OCI-M1 (cell line): ENCODE measurements around the gene SLC4A1.

Source experiments
- DNase-seq: peaks from one replicate; lab custom pipeline; 2025; lab: John Stamatoyannopoulos, UW

The SLC4A1 gene

DNA sequence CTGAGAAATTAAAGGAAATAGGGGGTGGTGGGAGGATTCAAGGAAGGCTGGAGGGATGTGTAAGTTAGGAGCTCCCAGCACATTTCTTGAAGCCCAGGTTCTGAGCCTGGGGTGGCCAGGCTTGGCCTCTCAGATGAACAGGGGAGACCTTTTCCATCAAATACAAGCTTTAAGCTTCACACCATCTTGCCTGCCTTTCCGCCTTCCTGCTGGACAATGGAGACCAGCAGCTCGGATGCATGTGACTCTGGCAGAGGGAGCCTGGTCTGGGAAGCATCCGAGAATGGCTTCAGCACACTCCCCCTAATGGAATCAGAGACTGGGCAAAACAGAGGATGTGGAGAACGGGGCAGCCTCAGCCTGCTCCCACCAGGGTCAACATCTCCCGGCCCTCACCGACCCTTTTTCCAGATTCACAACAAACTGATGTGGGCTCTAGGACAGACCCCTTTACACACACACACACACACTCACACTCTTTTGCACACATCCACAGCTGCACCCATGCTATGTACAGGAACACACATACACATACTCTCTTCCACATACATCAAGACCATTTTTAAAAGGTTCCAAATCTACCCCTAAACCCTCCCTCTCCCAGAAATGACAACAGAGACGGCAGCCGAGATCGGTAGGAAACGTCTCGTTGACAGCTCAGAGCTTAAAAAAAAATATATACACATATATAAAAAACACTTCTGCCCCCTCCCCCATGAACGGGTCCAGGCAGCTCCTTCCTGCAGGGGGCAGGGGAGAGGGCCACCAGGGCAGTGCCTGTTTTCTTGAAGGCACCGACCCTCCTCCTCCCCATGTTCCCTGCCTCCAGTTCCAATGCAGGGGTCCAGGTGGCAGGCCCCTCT, 61.7 kb downstream of the SLC4A1 start:
- DNase-seq = peak; percentile 9

DNA sequence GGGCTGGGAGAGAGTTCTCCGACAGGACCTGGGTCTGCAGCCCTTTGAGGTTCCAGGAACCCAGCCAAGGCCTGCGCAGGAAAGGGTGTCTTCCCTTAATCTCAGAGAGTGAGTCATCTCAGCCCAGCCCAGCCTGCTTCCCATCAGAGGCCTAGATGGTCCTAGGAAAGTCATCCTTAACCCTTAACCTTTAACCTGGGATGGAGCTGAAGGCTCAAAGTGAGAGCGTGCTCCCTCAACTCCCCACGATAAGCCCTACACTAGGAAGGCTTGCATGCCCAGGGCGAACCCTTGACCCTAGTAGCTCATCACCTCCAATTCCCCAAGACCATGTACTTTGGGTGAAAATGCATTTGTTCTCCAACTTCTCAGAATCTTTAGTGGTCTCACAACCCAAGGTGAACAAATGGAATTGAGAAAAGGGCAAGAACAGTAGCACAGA, 63.5 kb downstream of the SLC4A1 start:
- DNase-seq = peak; percentile 41

DNA sequence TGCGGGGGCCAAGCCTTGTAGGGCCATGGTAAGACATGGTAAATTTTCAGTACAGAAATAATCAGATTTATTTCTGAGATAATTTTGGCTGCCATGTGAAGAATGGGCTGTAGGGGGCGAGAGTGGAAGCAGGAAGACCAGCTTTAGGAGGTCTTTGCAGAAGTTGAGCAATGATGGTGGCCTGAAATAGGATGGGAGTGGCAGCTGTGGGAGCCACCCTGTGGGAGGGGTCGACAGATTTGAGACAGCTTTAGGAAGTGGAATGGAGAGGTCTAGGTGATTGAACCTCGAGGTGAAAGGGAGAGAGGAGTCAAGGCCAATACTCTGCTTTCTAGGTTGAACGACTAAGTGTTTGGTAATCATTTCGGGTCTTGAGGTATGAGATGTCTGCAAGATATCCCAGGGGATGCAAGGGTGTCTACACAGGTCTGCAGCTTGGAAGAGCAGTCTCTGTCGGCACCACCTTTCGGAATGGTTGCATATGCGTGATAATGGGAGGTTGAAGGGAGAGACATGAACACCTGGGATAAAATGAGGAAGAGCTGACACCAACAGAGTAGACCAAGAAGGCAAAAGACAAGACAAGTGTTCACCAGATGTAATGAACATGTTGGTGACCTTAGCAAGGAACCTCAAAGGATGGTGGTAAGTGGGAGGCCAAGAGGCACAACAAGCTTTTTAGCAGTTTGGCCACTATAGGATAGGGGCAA, 64.0 kb downstream of the SLC4A1 start:
- peak; percentile 91 for DNase-seq

DNA sequence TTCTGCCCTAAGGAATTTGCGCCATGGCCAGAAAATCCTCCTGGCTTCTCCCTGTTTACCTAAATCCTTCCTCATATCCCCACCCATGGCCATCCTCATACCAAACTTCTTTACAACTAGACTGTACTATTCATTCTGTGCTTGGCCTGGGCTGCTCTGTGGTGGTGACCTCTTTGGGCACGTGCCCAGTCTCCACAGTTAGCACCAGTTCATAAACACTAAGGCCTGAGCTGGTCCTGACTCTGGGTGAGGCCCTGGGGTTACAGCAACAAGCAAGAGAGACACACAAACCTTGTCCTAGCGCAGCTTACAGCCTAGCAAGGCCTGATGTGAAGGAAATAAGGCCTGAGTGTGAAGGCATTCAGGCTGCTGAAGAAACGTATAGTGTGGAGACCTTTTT, 65.2 kb downstream of the SLC4A1 start:
- DNase-seq = no peak

DNA sequence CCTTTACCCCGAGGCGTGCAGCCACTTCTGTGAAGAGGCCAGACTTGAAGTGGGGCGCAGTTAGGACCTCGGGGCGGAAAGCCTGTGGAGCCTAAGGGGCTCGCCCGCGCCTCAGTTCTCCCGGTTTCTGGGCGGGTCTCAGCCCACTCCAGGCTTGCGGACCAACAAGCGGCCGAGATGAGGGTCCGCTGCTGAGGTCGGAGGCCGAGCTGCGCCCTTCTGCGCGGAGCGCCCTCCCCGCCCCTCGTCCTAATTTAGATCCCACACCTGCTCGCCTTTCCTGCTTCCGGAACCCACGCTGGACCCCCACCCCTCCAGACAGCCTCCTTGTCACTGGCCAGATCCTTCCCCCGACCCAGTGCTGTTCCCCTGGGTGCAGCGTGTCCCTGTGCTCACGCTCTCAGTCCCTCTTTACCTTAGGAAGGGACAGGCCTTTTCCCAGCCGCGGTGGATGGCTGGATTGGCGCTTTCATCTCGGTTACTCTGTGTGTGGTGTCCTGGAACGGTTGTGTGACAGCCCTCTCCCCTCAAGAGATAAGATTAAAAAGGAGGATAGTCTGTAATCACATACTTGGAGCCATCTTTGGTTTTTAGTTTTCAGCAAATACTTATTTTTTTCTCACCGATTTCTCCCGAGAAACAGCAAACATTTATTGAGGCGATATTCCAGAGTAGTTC, 67.3 kb downstream of the SLC4A1 start:
- DNase-seq = no peak

DNA sequence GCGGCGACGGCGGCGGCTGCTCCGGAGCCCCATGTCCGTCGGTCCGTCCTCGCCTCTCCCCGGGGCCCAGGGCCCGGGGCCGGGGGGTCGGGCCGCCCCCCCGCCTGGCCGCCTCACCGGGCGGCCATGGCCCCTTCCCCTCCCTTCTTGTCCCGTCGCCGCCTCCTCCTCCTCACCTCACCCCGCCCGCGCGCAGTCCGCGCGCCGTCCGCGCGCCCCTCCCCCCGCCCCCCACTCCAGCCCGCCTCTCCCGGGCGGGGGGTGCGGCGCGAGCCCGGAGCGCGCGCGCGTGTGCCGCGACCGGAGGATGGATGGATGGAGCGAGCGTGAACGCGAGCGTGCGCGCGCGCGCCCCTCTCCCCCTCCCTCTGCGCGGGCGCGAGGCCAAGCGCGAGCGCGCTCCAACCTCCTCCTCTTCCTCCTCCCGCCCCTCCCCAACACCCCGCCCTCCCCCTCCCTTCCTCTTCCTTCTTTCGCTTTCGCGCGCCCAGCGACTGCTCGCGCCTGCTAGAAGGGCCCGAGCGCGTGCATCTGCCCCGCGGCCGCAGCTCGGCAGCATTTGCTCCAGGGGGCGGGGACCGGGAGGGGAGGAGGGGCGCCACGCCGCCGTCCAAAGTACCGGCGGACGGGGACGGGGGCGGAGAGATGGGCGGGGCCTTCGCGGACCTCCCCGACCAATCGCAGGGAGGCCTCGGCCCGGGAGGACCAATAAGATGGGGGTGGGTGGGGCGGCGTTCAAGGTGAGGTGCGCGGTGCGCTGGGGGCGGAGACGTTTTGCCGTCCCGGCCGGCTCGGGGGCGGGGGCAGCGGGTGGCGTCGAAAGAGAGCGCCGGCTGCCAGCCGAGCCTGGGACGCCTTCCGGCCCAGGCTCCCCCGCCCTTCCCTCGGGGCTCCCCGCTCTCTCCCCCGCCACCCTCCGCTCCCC, 68.1 kb downstream of the SLC4A1 start, which contains the start of gene ATXN7L3:
TSS of gene ATXN7L3 (minus strand) at position 332 of the 925 bp plus-strand sequence. CDS start 1,814 bp downstream, outside the sequence.
- peak; percentile 99 for DNase-seq

DNA sequence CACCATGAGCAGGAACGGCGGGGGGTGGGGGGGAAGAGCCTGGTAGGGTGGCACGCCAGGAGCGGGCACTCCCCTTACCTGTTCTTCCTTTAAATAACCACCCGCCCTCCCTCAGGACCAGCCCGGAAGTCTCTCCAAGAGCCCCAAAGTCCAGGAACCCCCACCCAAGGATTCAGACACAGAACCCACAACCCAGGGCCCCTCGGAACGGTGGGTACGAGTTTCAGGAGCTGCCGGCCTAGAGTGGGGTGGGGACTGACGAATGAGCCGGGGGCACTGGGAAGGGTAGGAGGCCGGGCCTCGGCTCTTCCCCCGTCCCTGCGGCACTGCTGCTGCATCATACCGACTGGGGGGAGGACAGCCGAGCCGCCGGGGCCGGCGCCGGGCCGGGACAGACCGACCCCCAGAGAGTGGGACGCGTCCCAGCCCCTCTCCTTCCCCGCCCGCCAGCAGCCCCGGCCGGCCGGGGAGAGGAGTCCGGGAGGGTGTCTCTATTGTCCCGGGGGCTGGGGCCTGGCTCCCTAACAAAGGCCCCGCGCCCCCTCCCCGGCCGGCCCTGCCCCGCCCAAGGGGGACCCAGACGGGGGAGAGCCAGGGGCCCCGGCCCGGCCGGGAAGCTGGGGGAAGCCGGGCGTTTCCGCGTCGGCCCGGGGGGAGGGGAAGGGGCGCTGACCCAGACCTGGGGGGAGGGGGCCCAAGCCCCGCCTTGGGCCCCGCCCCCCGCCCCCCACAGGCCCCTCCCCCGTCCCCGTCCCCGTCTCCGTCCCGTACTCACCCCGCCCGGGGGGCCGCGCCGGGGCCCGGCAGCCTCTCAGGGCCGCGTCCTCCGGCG, 69.0 kb downstream of the SLC4A1 start:
- DNase-seq = peak; percentile 77
